ENCODE results near the gene ZYG11A.

DNA sequence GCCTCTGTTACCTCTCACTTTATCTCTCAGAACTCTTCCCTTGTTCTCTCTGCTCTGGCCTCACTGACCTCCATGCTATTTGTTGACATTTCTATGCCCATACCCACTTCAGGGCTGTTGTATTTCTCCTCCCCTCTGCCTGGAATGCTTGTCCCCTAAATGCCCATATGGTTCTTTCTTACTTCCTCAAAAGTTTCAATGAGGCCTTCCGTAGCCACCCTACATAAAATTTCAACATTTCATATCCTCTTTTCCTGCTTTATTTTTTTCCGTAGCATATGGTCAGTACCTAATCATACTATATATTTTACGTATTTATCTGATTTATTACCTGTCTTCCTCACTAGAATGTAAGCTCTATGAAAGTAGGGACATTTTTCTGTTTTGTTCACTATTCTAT is 47.1 kb upstream of the ZYG11A start:
- TF ChIP-seq, protein P1, sequence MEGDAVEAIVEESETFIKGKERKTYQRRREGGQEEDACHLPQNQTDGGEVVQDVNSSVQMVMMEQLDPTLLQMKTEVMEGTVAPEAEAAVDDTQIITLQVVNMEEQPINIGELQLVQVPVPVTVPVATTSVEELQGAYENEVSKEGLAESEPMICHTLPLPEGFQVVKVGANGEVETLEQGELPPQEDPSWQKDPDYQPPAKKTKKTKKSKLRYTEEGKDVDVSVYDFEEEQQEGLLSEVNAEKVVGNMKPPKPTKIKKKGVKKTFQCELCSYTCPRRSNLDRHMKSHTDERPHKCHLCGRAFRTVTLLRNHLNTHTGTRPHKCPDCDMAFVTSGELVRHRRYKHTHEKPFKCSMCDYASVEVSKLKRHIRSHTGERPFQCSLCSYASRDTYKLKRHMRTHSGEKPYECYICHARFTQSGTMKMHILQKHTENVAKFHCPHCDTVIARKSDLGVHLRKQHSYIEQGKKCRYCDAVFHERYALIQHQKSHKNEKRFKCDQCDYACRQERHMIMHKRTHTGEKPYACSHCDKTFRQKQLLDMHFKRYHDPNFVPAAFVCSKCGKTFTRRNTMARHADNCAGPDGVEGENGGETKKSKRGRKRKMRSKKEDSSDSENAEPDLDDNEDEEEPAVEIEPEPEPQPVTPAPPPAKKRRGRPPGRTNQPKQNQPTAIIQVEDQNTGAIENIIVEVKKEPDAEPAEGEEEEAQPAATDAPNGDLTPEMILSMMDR (IDR thresholded peaks at IDR 0.05): no peak
- TF ChIP-seq EP300 (IDR thresholded peaks at IDR 0.05) (no peak), POLR2A (IDR thresholded peaks at IDR 0.05) (no peak)
